CD4-positive, alpha-beta T cell treated with Interleukin-17A for 1 hour (primary cell): ENCODE data around the gene TBRG4.

Experiments used
- DNase-seq: peaks from one replicate; pipeline ENCODE4 v3.0.0-alpha.2; 2020

TBRG4 gene

GRCh38 chr7:45073031-45073785 is 38.3 kb downstream of the TBRG4 start:
- no peak for DNase-seq

GRCh38 chr7:45072131-45073030 is 39.1 kb downstream of the TBRG4 start:
- no peak for DNase-seq

GRCh38 chr7:45071528-45071927 is 40.0 kb downstream of the TBRG4 start:
- no peak for DNase-seq

- no peak for DNase-seq
These were observed 41.2 kb downstream of the TBRG4 start for GRCh38 chr7:45070254-45070642.

- no peak for DNase-seq
These were observed 41.8 kb downstream of the TBRG4 start for GRCh38 chr7:45069444-45070253.

- no peak for DNase-seq
These were observed 43.1 kb downstream of the TBRG4 start for GRCh38 chr7:45068236-45069023.

GRCh38 chr7:45067582-45067981 is 43.9 kb downstream of the TBRG4 start:
- DNase-seq, result no peak

GRCh38 chr7:45066409-45066808 is 45.1 kb downstream of the TBRG4 start:
- DNase-seq, result no peak

GRCh38 chr7:45065031-45065995 is 46.2 kb downstream of the TBRG4 start:
- DNase-seq, result no peak

- DNase-seq, result no peak
These were observed 47.3 kb downstream of the TBRG4 start for GRCh38 chr7:45064047-45064725.

- DNase-seq, result no peak
These were observed 49.6 kb downstream of the TBRG4 start for GRCh38 chr7:45061806-45062425.

- DNase-seq, result no peak
These were observed 50.1 kb downstream of the TBRG4 start for GRCh38 chr7:45061352-45061751.

- DNase-seq, result no peak
These were observed 51.2 kb downstream of the TBRG4 start for GRCh38 chr7:45060295-45060694.

GRCh38 chr7:45057878-45058277 is 53.6 kb downstream of the TBRG4 start:
- DNase-seq, result no peak

GRCh38 chr7:45055594-45056219 is 55.8 kb downstream of the TBRG4 start:
- DNase-seq, result no peak

- no peak for DNase-seq
These were observed 56.5 kb downstream of the TBRG4 start for GRCh38 chr7:45055016-45055415.

- no peak for DNase-seq
These were observed 57.1 kb downstream of the TBRG4 start for GRCh38 chr7:45054442-45054841.

GRCh38 chr7:45053941-45054340 is 57.6 kb downstream of the TBRG4 start:
- no peak for DNase-seq

GRCh38 chr7:45053401-45053800 is 58.1 kb downstream of the TBRG4 start:
- no peak for DNase-seq

GRCh38 chr7:45052011-45052410 is 59.5 kb downstream of the TBRG4 start:
- no peak for DNase-seq
